Muscle layer of colon (tissue), 2 donors: ENCODE measurements around the gene WDR38.

Source experiments
- H3K27ac ChIP-seq: one replicate; pipeline ENCODE4 v1.7.0; 2013; ENCODE audit warnings: low read depth, mild to moderate bottlenecking, low read length, moderate library complexity
- H3K27me3 ChIP-seq, 2 donors: one replicate each; pipeline ENCODE4 v1.7.0; 2013; ENCODE audit warnings: low read length in 2 of 2, mild to moderate bottlenecking in 2 of 2; ENCODE audit not compliant: insufficient read depth in 2 of 2, control insufficient read depth in 1 of 2
- H3K36me3 ChIP-seq: one replicate; pipeline ENCODE4 v1.7.0; 2013; ENCODE audit warnings: mild to moderate bottlenecking, low read length; ENCODE audit not compliant: insufficient read depth
- H3K4me1 ChIP-seq: one replicate; pipeline ENCODE4 v1.7.0; 2013; ENCODE audit warnings: mild to moderate bottlenecking, low read length; ENCODE audit not compliant: insufficient read depth
- H3K4me3 ChIP-seq, 2 donors: one replicate each; pipeline ENCODE4 v1.7.0; 2013; ENCODE audit warnings: low read length in 2 of 2, low read depth in 1 of 2, mild to moderate bottlenecking in 1 of 2, moderate library complexity in 1 of 2
- H3K9ac ChIP-seq: one replicate; pipeline ENCODE4 v1.7.0; 2013; ENCODE audit warnings: low read length
- H3K9me3 ChIP-seq: one replicate; pipeline ENCODE4 v1.7.0; 2013; ENCODE audit warnings: mild to moderate bottlenecking, low read length
- donor health status: abdominal sarcoma.
- donor health status: Adenocarcinoma of cecum.

The WDR38 gene

GRCh38 chr9:124878021-124878420 lies 24.8 kb downstream of the WDR38 start:
- no peak overlapping the region for H3K27ac ChIP-seq
- peaks cover 29% of the 10 kb centered on the region for H3K4me1 ChIP-seq
- H3K9me3 ChIP-seq: no peaks in the 10 kb centered on the region
- no peak overlapping the region for H3K4me3 ChIP-seq
- H3K9ac ChIP-seq: no peak overlapping the region
- no peaks in the 10 kb centered on the region for H3K27me3 ChIP-seq
- peaks cover 82% of the 10 kb centered on the region for H3K36me3 ChIP-seq

GRCh38 chr9:124878518-124878917 lies 25.3 kb downstream of the WDR38 start:
- Histone ChIP-seq H3K9me3 (no peaks in the 10 kb centered on the region), H3K27me3 (no peaks in the 10 kb centered on the region), H3K9ac (no peak overlapping the region), H3K36me3 (peaks cover 79% of the 10 kb centered on the region), H3K4me1 (peaks cover 24% of the 10 kb centered on the region), H3K4me3 (no peak overlapping the region), H3K27ac (peak overlapping the region; percentile 24)

- no peaks in the 10 kb centered on the region for H3K27me3 ChIP-seq
- H3K9me3 ChIP-seq: no peaks in the 10 kb centered on the region
- H3K9ac ChIP-seq: no peak overlapping the region
- peaks cover 72% of the 10 kb centered on the region for H3K36me3 ChIP-seq
- H3K4me1 ChIP-seq: peaks cover 19% of the 10 kb centered on the region
- no peak overlapping the region for H3K4me3 ChIP-seq
- H3K27ac ChIP-seq: no peak overlapping the region
Measured at GRCh38 chr9:124879226-124879625, 26.0 kb downstream of the WDR38 start.

- Histone ChIP-seq H3K27me3 (no peaks in the 10 kb centered on the region), H3K27ac (no peak overlapping the region), H3K36me3 (peaks cover 63% of the 10 kb centered on the region), H3K4me3 (no peak overlapping the region), H3K9me3 (no peaks in the 10 kb centered on the region), H3K4me1 (peaks cover 19% of the 10 kb centered on the region), H3K9ac (no peak overlapping the region)
Measured at GRCh38 chr9:124880501-124880900, 27.2 kb downstream of the WDR38 start.

- Histone ChIP-seq H3K27me3 (no peaks in the 10 kb centered on the region), H3K4me3 (no peak overlapping the region), H3K9ac (no peak overlapping the region), H3K36me3 (peaks cover 65% of the 10 kb centered on the region), H3K9me3 (no peaks in the 10 kb centered on the region), H3K27ac (no peak overlapping the region), H3K4me1 (peaks cover 19% of the 10 kb centered on the region)
Measured at GRCh38 chr9:124881138-124881743, 28.0 kb downstream of the WDR38 start.

- H3K9ac ChIP-seq: no peak overlapping the region
- H3K36me3 ChIP-seq: peaks cover 63% of the 10 kb centered on the region
- no peaks in the 10 kb centered on the region for H3K27me3 ChIP-seq
- no peaks in the 10 kb centered on the region for H3K9me3 ChIP-seq
- no peak overlapping the region for H3K4me3 ChIP-seq
- no peak overlapping the region for H3K27ac ChIP-seq
- H3K4me1 ChIP-seq: peaks cover 19% of the 10 kb centered on the region
Measured at GRCh38 chr9:124882231-124882630, 29.0 kb downstream of the WDR38 start.

- no peak overlapping the region for H3K27ac ChIP-seq
- H3K4me1 ChIP-seq: peaks cover 5% of the 10 kb centered on the region
- peaks cover 66% of the 10 kb centered on the region for H3K36me3 ChIP-seq
- H3K9me3 ChIP-seq: no peaks in the 10 kb centered on the region
- H3K9ac ChIP-seq: no peak overlapping the region
- H3K27me3 ChIP-seq: no peaks in the 10 kb centered on the region
- H3K4me3 ChIP-seq: no peak overlapping the region
Measured at GRCh38 chr9:124884376-124884775, 31.1 kb downstream of the WDR38 start.

- Histone ChIP-seq H3K36me3 (peaks cover 68% of the 10 kb centered on the region), H3K27me3 (no peaks in the 10 kb centered on the region), H3K4me1 (no peaks in the 10 kb centered on the region), H3K27ac (no peak overlapping the region), H3K4me3 (no peak overlapping the region), H3K9me3 (no peaks in the 10 kb centered on the region), H3K9ac (no peak overlapping the region)
Measured at GRCh38 chr9:124885551-124885950, 32.3 kb downstream of the WDR38 start.

GRCh38 chr9:124886461-124886860 lies 33.2 kb downstream of the WDR38 start:
- Histone ChIP-seq H3K4me3 (no peak overlapping the region), H3K9me3 (no peaks in the 10 kb centered on the region), H3K36me3 (peaks cover 67% of the 10 kb centered on the region), H3K4me1 (no peaks in the 10 kb centered on the region), H3K9ac (no peak overlapping the region), H3K27ac (no peak overlapping the region), H3K27me3 (no peaks in the 10 kb centered on the region)

- no peak overlapping the region for H3K27ac ChIP-seq
- no peaks in the 10 kb centered on the region for H3K27me3 ChIP-seq
- no peaks in the 10 kb centered on the region for H3K4me1 ChIP-seq
- H3K4me3 ChIP-seq: no peak overlapping the region
- peaks cover 62% of the 10 kb centered on the region for H3K36me3 ChIP-seq
- H3K9ac ChIP-seq: no peak overlapping the region
- H3K9me3 ChIP-seq: no peaks in the 10 kb centered on the region
Measured at GRCh38 chr9:124886866-124887492, 33.7 kb downstream of the WDR38 start.

GRCh38 chr9:124887832-124888231 lies 34.6 kb downstream of the WDR38 start:
- Histone ChIP-seq H3K27ac (no peak overlapping the region), H3K36me3 (peaks cover 54% of the 10 kb centered on the region), H3K9ac (no peak overlapping the region)

GRCh38 chr9:124889006-124889405 lies 35.7 kb downstream of the WDR38 start:
- Histone ChIP-seq H3K36me3 (peaks cover 66% of the 10 kb centered on the region), H3K27ac (no peak overlapping the region), H3K4me3 (no peak overlapping the region), H3K4me1 (no peaks in the 10 kb centered on the region), H3K27me3 (no peaks in the 10 kb centered on the region), H3K9me3 (no peaks in the 10 kb centered on the region), H3K9ac (no peak overlapping the region)

More at GRCh38 chr9:124887832-124888231, 34.6 kb downstream of the WDR38 start:
- Histone ChIP-seq H3K9me3 (no peaks in the 10 kb centered on the region), H3K4me1 (no peaks in the 10 kb centered on the region), H3K4me3 (no peak overlapping the region), H3K27me3 (no peaks in the 10 kb centered on the region)
